Panc1 (cell line): ENCODE measurements around the gene C1orf159. TPM values are rescaled to one million over a fixed set of nuclear protein-coding genes. Genes with fewer than 3 reads are reported as not detected.

ENCODE experiments used
- ATAC-seq: fragments of 200-7000 bp; cut with Tn5 transposase; 2 replicates; pipeline ENCODE4 v1.9.1; 2020; ENCODE audit warnings: mild to moderate bottlenecking, moderate library complexity
- Bru-seq: library from RNA; stranded (reverse); fragments of 400-500 nt; gene quantifications from one replicate; lab custom pipeline; 2021; lab: Mats Ljungman, UMichigan
- BruChase-seq, 2 experiments: library from RNA; stranded (reverse); fragments of 400-500 nt; gene quantifications; one replicate each; lab custom pipeline; 2021; lab: Mats Ljungman, UMichigan
- BruUV-seq: library from RNA; stranded (reverse); fragments of 400-500 nt; replicated peaks from 2 replicates; lab custom pipeline; 2021; lab: Mats Ljungman, UMichigan
- CTCF ChIA-PET: fragments of 300-600 bp; sonication (Branson Sonifier 250); formaldehyde crosslinking; loops from one replicate; lab custom pipeline; 2022; ENCODE audit warnings: antibody characterized with exemption; lab: Charles Lee
- POLR2A ChIA-PET: fragments of 300-600 bp; sonication (Branson Sonifier 250); formaldehyde crosslinking; loops from one replicate; lab custom pipeline; 2022; ENCODE audit warnings: antibody characterized with exemption; lab: Charles Lee
- DNase-seq: peaks from one replicate; pipeline ENCODE4 v3.0.0-alpha.2; 2010; ENCODE audit warnings: low read depth, low spot score
- H3K27ac ChIP-seq: 2 replicates; pipeline ENCODE4 v1.5.1; 2011; ENCODE audit warnings: mild to moderate bottlenecking, low read length, inconsistent platforms
- H3K27me3 ChIP-seq: fragments of 200-500 bp; sonication (Bioruptor generic); 2 replicates; pipeline ENCODE4 v1.6.0; 2014; ENCODE audit warnings: low read length, inconsistent platforms; ENCODE audit not compliant: control insufficient read depth, insufficient read depth
- H3K36me3 ChIP-seq: fragments of 200-500 bp; sonication (Bioruptor generic); 2 replicates; pipeline ENCODE4 v1.5.1; 2014; ENCODE audit warnings: inconsistent platforms, mild to moderate bottlenecking, low read length, moderate library complexity; ENCODE audit not compliant: control insufficient read depth, insufficient read depth
- H3K4me1 ChIP-seq: 2 replicates; pipeline ENCODE4 v1.5.1; 2011; ENCODE audit warnings: inconsistent platforms, mild to moderate bottlenecking, low read length, moderate library complexity; ENCODE audit not compliant: control insufficient read depth, insufficient read depth
- H3K4me3 ChIP-seq, 2 experiments: 2 replicates each; pipeline ENCODE4 v1.5.1; 2011 to 2012; ENCODE audit warnings: low read depth in 2 of 2, low read length in 2 of 2, mild to moderate bottlenecking in 2 of 2, inconsistent platforms in 1 of 2, moderate library complexity in 1 of 2
- H3K9me3 ChIP-seq: fragments of 200-500 bp; sonication (Bioruptor generic); 2 replicates; pipeline ENCODE4 v1.5.1; 2014; ENCODE audit warnings: low read depth, mild to moderate bottlenecking, inconsistent platforms, low read length, moderate library complexity; ENCODE audit not compliant: control insufficient read depth, insufficient read depth
- POLR2AphosphoS5 ChIP-seq: IDR thresholded peaks from 2 replicates; pipeline ENCODE4 v1.6.1; 2012; ENCODE audit warnings: mild to moderate bottlenecking, low read depth, low read length, moderate library complexity
- SIN3A ChIP-seq: IDR thresholded peaks from 2 replicates; pipeline ENCODE4 v1.6.1; 2012; ENCODE audit warnings: low read depth, mild to moderate bottlenecking, low read length, moderate library complexity, borderline replicate concordance; ENCODE audit not compliant: insufficient read depth
- TCF7L2 ChIP-seq: IDR thresholded peaks from 2 replicates; pipeline ENCODE4 v1.6.1; 2011; ENCODE audit warnings: mild to moderate bottlenecking, low read depth, low read length, inconsistent platforms
- in situ Hi-C: cut with HindIII; loops from 2 replicates; pipeline ENCODE4 v1.10.0; 2016; ENCODE audit warnings: low sequenced_read_pairs, low pct_unique_long_range_greater_than_20kb
- intact Hi-C: fragments of 100-400 bp; cut with micrococcal nuclease; formaldehyde crosslinking; loops from one replicate; pipeline ENCODE4 v1.10.0; 2022; ENCODE audit not compliant: unreplicated experiment
- long read RNA-seq: library from polyadenylated mRNA; unstranded; transcript quantifications from one replicate; pipeline ENCODE4 v2.0.0, GENCODE V29; 2021; ENCODE audit not compliant: unreplicated experiment
- polyA plus RNA-seq: library from polyadenylated mRNA; unstranded; fragments of >200 nt; gene quantifications from one replicate; pipeline ENCODE4 v1.2.1, GENCODE V29; 2012; ENCODE audit warnings: missing spikeins; ENCODE audit not compliant: insufficient read length
- total RNA-seq: library from RNA; stranded (reverse); gene quantifications from one replicate; pipeline ENCODE4 v1.2.1, GENCODE V29; 2021; ENCODE audit not compliant: unreplicated experiment
- TF ChIP-seq, protein P1 (sequence below): fragments of 450-650 bp; IDR thresholded peaks from 2 replicates; pipeline ENCODE4 v1.5.1; 2017; ENCODE audit warnings: mild to moderate bottlenecking
- TF ChIP-seq, protein P2 (sequence below), 2 experiments: IDR thresholded peaks; 2 replicates each; pipeline ENCODE4 v1.6.1; 2011 to 2012; ENCODE audit warnings: low read depth in 2 of 2, control low read depth in 1 of 2, low read length in 1 of 2, mild to moderate bottlenecking in 1 of 2, moderate library complexity in 1 of 2; ENCODE audit not compliant: insufficient read depth in 1 of 2

C1orf159 gene
- total RNA-seq = 28.8 TPM
- polyA plus RNA-seq = 25.8 TPM
- percentile 84 among the genes with signal in this experiment for Bru-seq, nascent RNA
- BruChase-seq, experiment 1, labeled RNA remaining after a 2-hour chase = percentile 95 among the genes with signal in this experiment
- percentile 96 among the genes with signal in this experiment for BruChase-seq, experiment 2, labeled RNA remaining after a 6-hour chase
- long read RNA-seq, transcript C1orf159-205 (10 exons, 1,841 nt) = major isoform, 7 of 35 reads
- long read RNA-seq, partial matches to known transcripts = 6 of 35 reads
- long read RNA-seq, other reads (novel, unspliced or antisense) = 20 of 35 reads

DNA sequence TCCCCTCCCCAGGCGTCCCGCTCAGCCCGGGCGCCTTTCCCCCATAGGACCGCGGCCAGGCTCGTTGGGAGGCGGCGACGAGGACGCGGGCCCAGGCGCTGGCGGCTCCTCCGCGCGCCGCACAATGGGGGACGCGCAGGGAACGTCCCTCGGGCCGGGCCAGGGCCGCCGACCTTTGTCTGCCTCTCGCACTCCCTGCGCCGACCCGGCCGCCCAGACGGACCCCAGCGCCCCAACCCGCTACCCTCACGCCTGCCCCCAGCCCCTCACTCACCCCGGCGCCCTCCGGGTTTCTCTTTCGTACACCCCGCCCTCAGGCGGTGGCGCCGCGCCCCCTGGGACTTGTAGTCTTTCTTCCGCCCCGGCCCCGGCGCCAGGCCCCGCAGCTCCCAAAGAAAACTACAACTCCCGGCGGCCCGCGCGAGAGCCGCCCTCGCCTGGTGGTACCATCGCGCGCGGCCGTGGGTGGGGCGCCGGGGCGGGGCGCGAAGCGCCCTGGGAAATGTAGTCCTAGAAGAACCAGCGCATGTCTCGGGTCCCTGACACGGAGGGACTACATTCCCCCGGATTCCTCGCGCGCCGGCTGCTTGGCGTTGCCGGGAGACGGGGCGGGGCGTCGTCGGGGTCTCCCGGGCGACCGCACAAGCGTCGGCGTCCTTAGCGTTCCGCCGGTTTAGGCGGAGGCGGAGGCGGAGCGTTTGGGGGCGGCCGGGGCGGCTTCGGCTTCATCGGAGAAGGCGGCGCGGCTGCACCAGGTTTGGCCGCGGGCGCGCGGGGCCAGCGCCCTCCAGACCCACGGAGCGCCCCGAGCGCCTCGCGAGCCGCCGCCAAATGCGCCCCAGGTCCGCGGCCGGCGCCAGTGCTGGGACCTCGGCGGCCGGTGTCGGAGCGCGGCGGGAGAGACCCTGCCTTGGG is at the start of gene C1orf159:
Gene C1orf159 (minus strand): TSS at position 304 of the 915 bp plus-strand sequence. CDS start 24,546 bp downstream, outside the sequence.
- BruUV-seq = no TSS peak
- Histone ChIP-seq H3K9me3 (peaks cover 3% of the 10 kb centered on the region; the same call in 1 of the 2 replicates), H3K4me1 (no peaks in the 10 kb centered on the region; the same call in 1 of the 2 replicates), H3K36me3 (no peaks in the 10 kb centered on the region), H3K27me3 (no peaks in the 10 kb centered on the region), H3K27ac (peak within 1 kb of the TSS; percentile 26), H3K4me3 (peak within 1 kb of the TSS; percentile 63 to 67)
- ATAC-seq (peak; percentile 97), DNase-seq (peak; percentile 79)
- in situ Hi-C loops = no loop called here
- CTCF ChIA-PET = no interaction called here
- TF ChIP-seq SIN3A (peak; percentile 99), POLR2AphosphoS5 (no peak; the same call in 1 of the 2 replicates)
- TF ChIP-seq, protein P1, sequence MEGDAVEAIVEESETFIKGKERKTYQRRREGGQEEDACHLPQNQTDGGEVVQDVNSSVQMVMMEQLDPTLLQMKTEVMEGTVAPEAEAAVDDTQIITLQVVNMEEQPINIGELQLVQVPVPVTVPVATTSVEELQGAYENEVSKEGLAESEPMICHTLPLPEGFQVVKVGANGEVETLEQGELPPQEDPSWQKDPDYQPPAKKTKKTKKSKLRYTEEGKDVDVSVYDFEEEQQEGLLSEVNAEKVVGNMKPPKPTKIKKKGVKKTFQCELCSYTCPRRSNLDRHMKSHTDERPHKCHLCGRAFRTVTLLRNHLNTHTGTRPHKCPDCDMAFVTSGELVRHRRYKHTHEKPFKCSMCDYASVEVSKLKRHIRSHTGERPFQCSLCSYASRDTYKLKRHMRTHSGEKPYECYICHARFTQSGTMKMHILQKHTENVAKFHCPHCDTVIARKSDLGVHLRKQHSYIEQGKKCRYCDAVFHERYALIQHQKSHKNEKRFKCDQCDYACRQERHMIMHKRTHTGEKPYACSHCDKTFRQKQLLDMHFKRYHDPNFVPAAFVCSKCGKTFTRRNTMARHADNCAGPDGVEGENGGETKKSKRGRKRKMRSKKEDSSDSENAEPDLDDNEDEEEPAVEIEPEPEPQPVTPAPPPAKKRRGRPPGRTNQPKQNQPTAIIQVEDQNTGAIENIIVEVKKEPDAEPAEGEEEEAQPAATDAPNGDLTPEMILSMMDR = no peak
- intact Hi-C loops = no loop called here
- POLR2A ChIA-PET = no interaction called here

DNA sequence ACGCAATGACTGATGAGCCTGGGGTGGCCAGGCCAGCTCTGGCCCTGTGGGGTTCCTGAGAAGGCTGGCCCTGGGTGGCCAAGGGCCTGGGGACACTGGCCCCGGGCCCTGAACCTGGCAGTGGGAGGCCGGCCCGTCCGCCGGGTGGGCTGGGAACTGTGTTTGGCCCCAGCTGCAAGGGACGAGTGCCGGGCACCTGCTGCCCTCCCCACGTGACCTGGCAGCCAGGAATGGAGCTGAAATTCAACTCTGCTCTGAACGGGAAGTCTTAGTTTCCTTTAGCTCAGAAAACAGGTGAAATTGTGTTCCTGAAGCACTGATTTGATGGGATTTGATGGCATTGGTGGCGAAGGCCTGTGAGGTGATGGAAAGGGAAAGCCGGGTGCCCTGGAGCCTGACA is 49.6 kb upstream of the C1orf159 start:
- ChIA-PET POLR2A (no interaction called here), CTCF (no interaction called here)
- no peak overlapping the region for H3K27ac ChIP-seq
- no peaks in the 10 kb centered on the region for H3K27me3 ChIP-seq
- no peaks in the 10 kb centered on the region for H3K4me1 ChIP-seq
- no TSS peak for BruUV-seq
- TF ChIP-seq TCF7L2 = no peak
- TF ChIP-seq, protein P2, sequence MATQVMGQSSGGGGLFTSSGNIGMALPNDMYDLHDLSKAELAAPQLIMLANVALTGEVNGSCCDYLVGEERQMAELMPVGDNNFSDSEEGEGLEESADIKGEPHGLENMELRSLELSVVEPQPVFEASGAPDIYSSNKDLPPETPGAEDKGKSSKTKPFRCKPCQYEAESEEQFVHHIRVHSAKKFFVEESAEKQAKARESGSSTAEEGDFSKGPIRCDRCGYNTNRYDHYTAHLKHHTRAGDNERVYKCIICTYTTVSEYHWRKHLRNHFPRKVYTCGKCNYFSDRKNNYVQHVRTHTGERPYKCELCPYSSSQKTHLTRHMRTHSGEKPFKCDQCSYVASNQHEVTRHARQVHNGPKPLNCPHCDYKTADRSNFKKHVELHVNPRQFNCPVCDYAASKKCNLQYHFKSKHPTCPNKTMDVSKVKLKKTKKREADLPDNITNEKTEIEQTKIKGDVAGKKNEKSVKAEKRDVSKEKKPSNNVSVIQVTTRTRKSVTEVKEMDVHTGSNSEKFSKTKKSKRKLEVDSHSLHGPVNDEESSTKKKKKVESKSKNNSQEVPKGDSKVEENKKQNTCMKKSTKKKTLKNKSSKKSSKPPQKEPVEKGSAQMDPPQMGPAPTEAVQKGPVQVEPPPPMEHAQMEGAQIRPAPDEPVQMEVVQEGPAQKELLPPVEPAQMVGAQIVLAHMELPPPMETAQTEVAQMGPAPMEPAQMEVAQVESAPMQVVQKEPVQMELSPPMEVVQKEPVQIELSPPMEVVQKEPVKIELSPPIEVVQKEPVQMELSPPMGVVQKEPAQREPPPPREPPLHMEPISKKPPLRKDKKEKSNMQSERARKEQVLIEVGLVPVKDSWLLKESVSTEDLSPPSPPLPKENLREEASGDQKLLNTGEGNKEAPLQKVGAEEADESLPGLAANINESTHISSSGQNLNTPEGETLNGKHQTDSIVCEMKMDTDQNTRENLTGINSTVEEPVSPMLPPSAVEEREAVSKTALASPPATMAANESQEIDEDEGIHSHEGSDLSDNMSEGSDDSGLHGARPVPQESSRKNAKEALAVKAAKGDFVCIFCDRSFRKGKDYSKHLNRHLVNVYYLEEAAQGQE (IDR thresholded peaks at IDR 0.05; ENCODE audit: insufficient read depth in 1 of 2, low read depth in 2 of 2, low read length in 1 of 2) = no peak
- no peak for TF ChIP-seq POLR2AphosphoS5
- no peak for TF ChIP-seq SIN3A
- TF ChIP-seq, protein P1 = no peak
- intact Hi-C loops (no loop called here), in situ Hi-C loops (no loop called here)
- H3K4me3 ChIP-seq = no peak overlapping the region
- no peaks in the 10 kb centered on the region for H3K9me3 ChIP-seq
- DNase-seq (no peak), ATAC-seq (no peak)
- H3K36me3 ChIP-seq = no peaks in the 10 kb centered on the region
